K562 (cell line): Measurements from ENCODE around the gene IRAK3. TPM values are rescaled to one million over a fixed set of nuclear protein-coding genes. Genes with fewer than 3 reads are reported as not detected.
A peak's percentile ranks its signal among the peaks of the same experiment; 100 is the strongest.

Experiments used
- BHLHE40 ChIP-seq: IDR thresholded peaks from 2 replicates; pipeline ENCODE4 v1.6.1; 2011; ENCODE audit warnings: low read length, improper control_type of control experiment
- BRCA1 ChIP-seq, 2 experiments: fragments of 450-650 bp in 1 of 2; sonication (generic) in 1 of 2; formaldehyde crosslinking in 1 of 2; IDR thresholded peaks; 2 replicates each; pipeline versions ENCODE4 v1.5.0 to v1.6.1; 2017 to 2020; ENCODE audit warnings: mild to moderate bottlenecking in 1 of 2, missing genetic modification reagents in 1 of 2
- CBFA2T2 ChIP-seq: fragments of 450-650 bp; conservative IDR thresholded peaks from 2 replicates; pipeline ENCODE4 v1.6.1; 2017; ENCODE audit warnings: mild to moderate bottlenecking
- ELF1 ChIP-seq: fragments of 200-800 bp; sonication (Bioruptor generic); IDR thresholded peaks from 2 replicates; pipeline ENCODE4 v1.6.1; 2016; ENCODE audit warnings: missing genetic modification characterization, missing compliant biosample characterization
- KDM1A ChIP-seq, 2 experiments: fragments of 450-650 bp; IDR thresholded peaks; 2 replicates each; pipeline ENCODE4 v1.6.1; 2016; ENCODE audit warnings: mild to moderate bottlenecking in 2 of 2
- MBD2 ChIP-seq: sonication (generic); IDR thresholded peaks from 2 replicates; pipeline ENCODE4 v1.6.1; 2016; ENCODE audit warnings: low read depth, borderline replicate concordance
- MCM5 ChIP-seq: fragments of 450-650 bp; IDR thresholded peaks from 2 replicates; pipeline ENCODE4 v1.6.1; 2016; ENCODE audit warnings: low read depth
- MCM7 ChIP-seq, 2 experiments: fragments of 450-650 bp; IDR thresholded peaks; 2 replicates each; pipeline ENCODE4 v1.6.1; 2016 to 2018
- MEIS2 ChIP-seq: fragments of 450-650 bp; IDR thresholded peaks from 2 replicates; pipeline ENCODE4 v1.6.1; 2014; ENCODE audit warnings: mild to moderate bottlenecking; ENCODE audit not compliant: partially characterized antibody
- PHF20 ChIP-seq: fragments of 450-650 bp; IDR thresholded peaks from 2 replicates; pipeline ENCODE4 v1.6.1; 2018; ENCODE audit not compliant: partially characterized antibody
- RBM34 ChIP-seq: fragments of 200-400 bp; formaldehyde crosslinking; IDR thresholded peaks from 2 replicates; pipeline ENCODE4 v1.6.1; 2018; ENCODE audit warnings: low read length, borderline replicate concordance; ENCODE audit not compliant: insufficient read depth
- RHOXF2B ChIP-seq: fragments of 250-450 bp; sonication (Bioruptor Pico); conservative IDR thresholded peaks from 2 replicates; pipeline ENCODE4 v1.5.1; 2021
- SMAD4 ChIP-seq: fragments of 250-450 bp; sonication (Bioruptor Pico); conservative IDR thresholded peaks from 2 replicates; pipeline ENCODE4 v1.8.0; 2021; ENCODE audit warnings: inconsistent platforms, mild to moderate bottlenecking, moderate library complexity
- SMARCA4 ChIP-seq: fragments of 450-650 bp; IDR thresholded peaks from 2 replicates; pipeline ENCODE4 v1.6.1; 2016
- SOX6 ChIP-seq: fragments of 450-650 bp; IDR thresholded peaks from 2 replicates; pipeline ENCODE4 v1.6.1; 2014; ENCODE audit warnings: mild to moderate bottlenecking
- SRSF7 ChIP-seq: fragments of 200-400 bp; formaldehyde crosslinking; optimal IDR thresholded peaks from 2 replicates; pipeline ENCODE3; 2017; ENCODE audit warnings: mild to moderate bottlenecking, low read depth, low read length
- TBL1XR1 ChIP-seq, 2 experiments: IDR thresholded peaks; 2 replicates each; pipeline ENCODE4 v1.6.1; 2012; ENCODE audit warnings: improper control_type of control experiment in 2 of 2, low read length in 2 of 2, mild to moderate bottlenecking in 1 of 2
- TBP ChIP-seq: optimal IDR thresholded peaks from 2 replicates; pipeline ENCODE3; 2011; ENCODE audit warnings: low read depth, low read length, improper control_type of control experiment
- ZNF121 ChIP-seq: sonication (generic); formaldehyde crosslinking; conservative IDR thresholded peaks from 2 replicates; pipeline ENCODE4 v1.8.0; 2022; ENCODE audit warnings: missing genetic modification reagents
- ZNF253 ChIP-seq: fragments of 250-450 bp; sonication (Bioruptor Pico); conservative IDR thresholded peaks from 2 replicates; pipeline ENCODE4 v1.6.1; 2021; ENCODE audit warnings: mild to moderate bottlenecking
- ZNF589 ChIP-seq: fragments of 200-800 bp; sonication (Bioruptor generic); IDR thresholded peaks from 2 replicates; pipeline ENCODE4 v1.6.1; 2016; ENCODE audit warnings: low read depth, missing genetic modification characterization, missing compliant biosample characterization
- polyA plus RNA-seq, 8 experiments: library from polyadenylated mRNA; depleted of rRNA in 4 of 8; stranded (reverse) in 5 of 8; unstranded in 3 of 8; fragments of >200 nt; fragmentation: Nextera tagmentation in 2 of 8; fragmentation: Illumina TruSeq in 1 of 8; extraction: Ambion mirVana in 2 of 8; extraction: Trizol in 1 of 8; gene quantifications; 2 replicates each; pipeline versions ENCODE4 v1.2.1 to v1.2.3, GENCODE V29; 2011 to 2014; ENCODE audit warnings: inconsistent platforms in 1 of 8, missing spikeins in 1 of 8
- total RNA-seq, 7 experiments: library from RNA; depleted of rRNA in 6 of 7; stranded (reverse); fragments of >200 nt in 6 of 7; fragmentation: Illumina TruSeq in 2 of 7; extraction: Trizol in 2 of 7; gene quantifications; 2 replicates each; pipeline versions ENCODE4 v1.2.1 to v1.2.3, GENCODE V29; 2011 to 2021; ENCODE audit warnings: low replicate concordance in 1 of 7
- TF ChIP-seq, protein P1 (sequence below), 2 experiments: IDR thresholded peaks in 1 of 2; conservative IDR thresholded peaks in 1 of 2; 2 replicates each; pipeline ENCODE4 v1.6.1; 2016; ENCODE audit warnings: low read depth in 2 of 2, mild to moderate bottlenecking in 1 of 2, missing compliant biosample characterization in 1 of 2, missing genetic modification characterization in 1 of 2, moderate library complexity in 1 of 2
- TF ChIP-seq, protein P2 (sequence below): sonication (generic); formaldehyde crosslinking; IDR thresholded peaks from 2 replicates; pipeline ENCODE4 v1.8.1; 2023; ENCODE audit warnings: mild to moderate bottlenecking, missing genetic modification reagents
- TF ChIP-seq, protein P3 (sequence below): sonication (generic); formaldehyde crosslinking; IDR thresholded peaks from 2 replicates; pipeline ENCODE4 v1.9.0; 2022; ENCODE audit warnings: mild to moderate bottlenecking, missing genetic modification reagents
- TF ChIP-seq, protein P4 (sequence below): fragments of 250-450 bp; sonication (Bioruptor Pico); IDR thresholded peaks from 2 replicates; pipeline ENCODE4 v1.8.0; 2022; ENCODE audit warnings: moderate library complexity, mild to moderate bottlenecking, inconsistent platforms

IRAK3 gene
- total and polyA plus RNA-seq, 9 of the 15 experiments (the other 6 are each of a cell fraction or from before 2014, with no cell fraction given): 0.06 to 0.09 (median 0.07) TPM; not detected in 6

DNA sequence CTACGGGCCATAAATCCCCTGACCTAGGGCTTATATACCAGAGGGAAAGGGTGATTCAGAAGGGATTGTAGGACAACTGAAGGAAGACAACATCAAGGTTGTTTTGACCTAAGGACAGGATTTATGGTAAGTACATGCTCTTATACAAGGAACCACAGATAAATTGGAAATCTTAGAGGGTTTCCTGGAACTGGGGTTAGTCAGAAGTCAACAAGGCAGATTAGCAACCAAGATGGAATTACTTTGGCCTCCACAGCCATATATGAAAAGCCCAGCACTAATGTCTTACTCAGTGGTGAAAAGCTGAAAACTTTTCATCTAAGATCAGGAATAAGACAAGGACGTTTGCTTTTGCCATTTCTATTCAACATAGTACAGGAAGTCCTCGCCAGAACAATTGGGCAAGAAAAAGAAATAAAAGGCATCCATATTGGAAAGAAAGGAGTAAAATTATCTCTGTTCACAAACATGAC, 24.6 kb upstream of the IRAK3 start (continued):
- no peak for TF ChIP-seq SRSF7
- peak; percentile 88 for TF ChIP-seq SMARCA4
- TF ChIP-seq SOX6: peak; percentile 59; the same call in 1 of the 2 replicates
- TF ChIP-seq MEIS2: peak; percentile 96
- TF ChIP-seq, protein P1, sequence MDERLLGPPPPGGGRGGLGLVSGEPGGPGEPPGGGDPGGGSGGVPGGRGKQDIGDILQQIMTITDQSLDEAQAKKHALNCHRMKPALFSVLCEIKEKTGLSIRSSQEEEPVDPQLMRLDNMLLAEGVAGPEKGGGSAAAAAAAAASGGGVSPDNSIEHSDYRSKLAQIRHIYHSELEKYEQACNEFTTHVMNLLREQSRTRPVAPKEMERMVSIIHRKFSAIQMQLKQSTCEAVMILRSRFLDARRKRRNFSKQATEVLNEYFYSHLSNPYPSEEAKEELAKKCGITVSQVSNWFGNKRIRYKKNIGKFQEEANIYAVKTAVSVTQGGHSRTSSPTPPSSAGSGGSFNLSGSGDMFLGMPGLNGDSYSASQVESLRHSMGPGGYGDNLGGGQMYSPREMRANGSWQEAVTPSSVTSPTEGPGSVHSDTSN (CRISPR knock-in tag; IDR thresholded peaks at IDR 0.05; ENCODE audit: low read depth): no peak
- TF ChIP-seq, protein P1 (tag; conservative IDR thresholded peaks at IDR 0.05; ENCODE audit: low read depth): peak; percentile 84
- no peak for TF ChIP-seq TBP
- TF ChIP-seq BHLHE40: no peak
- no peak for TF ChIP-seq ZNF253 (CRISPR knock-in tag)
- TF ChIP-seq RHOXF2B (CRISPR knock-in tag): no peak
- TF ChIP-seq, protein P2, sequence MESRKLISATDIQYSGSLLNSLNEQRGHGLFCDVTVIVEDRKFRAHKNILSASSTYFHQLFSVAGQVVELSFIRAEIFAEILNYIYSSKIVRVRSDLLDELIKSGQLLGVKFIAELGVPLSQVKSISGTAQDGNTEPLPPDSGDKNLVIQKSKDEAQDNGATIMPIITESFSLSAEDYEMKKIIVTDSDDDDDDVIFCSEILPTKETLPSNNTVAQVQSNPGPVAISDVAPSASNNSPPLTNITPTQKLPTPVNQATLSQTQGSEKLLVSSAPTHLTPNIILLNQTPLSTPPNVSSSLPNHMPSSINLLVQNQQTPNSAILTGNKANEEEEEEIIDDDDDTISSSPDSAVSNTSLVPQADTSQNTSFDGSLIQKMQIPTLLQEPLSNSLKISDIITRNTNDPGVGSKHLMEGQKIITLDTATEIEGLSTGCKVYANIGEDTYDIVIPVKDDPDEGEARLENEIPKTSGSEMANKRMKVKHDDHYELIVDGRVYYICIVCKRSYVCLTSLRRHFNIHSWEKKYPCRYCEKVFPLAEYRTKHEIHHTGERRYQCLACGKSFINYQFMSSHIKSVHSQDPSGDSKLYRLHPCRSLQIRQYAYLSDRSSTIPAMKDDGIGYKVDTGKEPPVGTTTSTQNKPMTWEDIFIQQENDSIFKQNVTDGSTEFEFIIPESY: no peak
- peak; percentile 99 for TF ChIP-seq KDM1A (IDR thresholded peaks at IDR 0.05)
- TF ChIP-seq RBM34: no peak
- peak; percentile 95 for TF ChIP-seq SMAD4 (CRISPR knock-in tag)
- no peak for TF ChIP-seq MCM5
- no peak; the same call in 1 of the 2 replicates for TF ChIP-seq CBFA2T2
- TF ChIP-seq BRCA1 (IDR thresholded peaks at IDR 0.05): no peak
- TF ChIP-seq BRCA1 (CRISPR knock-in tag; IDR thresholded peaks at IDR 0.05): no peak
- no peak for TF ChIP-seq MBD2
- TF ChIP-seq PHF20: no peak
- TF ChIP-seq ZNF589: peak; percentile 85; the same call in 1 of the 2 replicates
- no peak for TF ChIP-seq MCM7 (IDR thresholded peaks at IDR 0.05)
- peak in 1 of 2 experiments; percentile 84; a peak in 2 of 4 replicates for TF ChIP-seq TBL1XR1 (IDR thresholded peaks at IDR 0.05; ENCODE audit: low read length in 2 of 2)
- TF ChIP-seq, protein P3, sequence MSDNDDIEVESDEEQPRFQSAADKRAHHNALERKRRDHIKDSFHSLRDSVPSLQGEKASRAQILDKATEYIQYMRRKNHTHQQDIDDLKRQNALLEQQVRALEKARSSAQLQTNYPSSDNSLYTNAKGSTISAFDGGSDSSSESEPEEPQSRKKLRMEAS: no peak
- TF ChIP-seq ZNF121: no peak
- TF ChIP-seq, protein P4, sequence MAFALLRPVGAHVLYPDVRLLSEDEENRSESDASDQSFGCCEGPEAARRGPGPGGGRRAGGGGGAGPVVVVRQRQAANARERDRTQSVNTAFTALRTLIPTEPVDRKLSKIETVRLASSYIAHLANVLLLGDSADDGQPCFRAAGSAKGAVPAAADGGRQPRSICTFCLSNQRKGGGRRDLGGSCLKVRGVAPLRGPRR (CRISPR knock-in tag): no peak
- TF ChIP-seq ELF1: no peak
